H1 (cell line): ENCODE results near the gene SDR39U1. TPM values are rescaled to one million over a fixed set of nuclear protein-coding genes. Genes with fewer than 3 reads are reported as not detected.

Source experiments
- KDM1A ChIP-seq: fragments of 200-600, 300-600 bp; sonication (generic); IDR thresholded peaks from 2 replicates; pipeline ENCODE4 v1.7.1; 2016; ENCODE audit warnings: mild to moderate bottlenecking, low read length, borderline replicate concordance
- RBBP5 ChIP-seq: IDR thresholded peaks from 2 replicates; pipeline ENCODE4 v1.7.1; 2012; ENCODE audit warnings: low read depth, mild to moderate bottlenecking, inconsistent platforms, low read length, moderate library complexity, borderline replicate concordance
- SP2 ChIP-seq: IDR thresholded peaks from 2 replicates; pipeline ENCODE4 v1.6.1; 2012; ENCODE audit warnings: mild to moderate bottlenecking, low read length, inconsistent platforms
- polyA plus RNA-seq, 7 experiments: library from polyadenylated mRNA; depleted of rRNA in 3 of 7; stranded (reverse) in 5 of 7; unstranded in 2 of 7; fragments of >200 nt in 5 of 7; fragments of 200-250 nt in 2 of 7; gene quantifications; 1 replicate in 5 of 7; 2 replicates in 1 of 7; 4 replicates in 1 of 7; pipeline versions ENCODE4 v1.2.1 to v1.2.3, GENCODE V29; 2011 to 2013; ENCODE audit warnings: missing spikeins in 2 of 7, mixed read lengths in 2 of 7
- total RNA-seq: library from RNA; stranded (reverse); fragmentation: NEBNext Ultra II Directional; extraction: Animal tissue kit (Norgen Biotek cat#: 25700); gene quantifications from 2 replicates; pipeline ENCODE4 v1.2.1, GENCODE V29; 2021

The SDR39U1 gene
- total and polyA plus RNA-seq, 2 of the 8 experiments (the other 6 are each of a cell fraction or from before 2014, with no cell fraction given) = 46.7 to 98.8 TPM

- TF ChIP-seq RBBP5 = no peak
- no peak for TF ChIP-seq SP2
- TF ChIP-seq KDM1A = no peak
Measured at GRCh38 chr14:24437736-24438067, 4.9 kb downstream of the SDR39U1 start (continued).
